ENCODE measurements around the gene PRM1. TPM values are rescaled to one million over a fixed set of nuclear protein-coding genes. Genes with fewer than 3 reads are reported as not detected.

The PRM1 gene
- total and polyA plus RNA-seq, 2 of the 13 experiments (the other 11 are each of a cell fraction or from before 2014, with no cell fraction given), result not detected

GRCh38 chr16:11256661-11257130, 24.4 kb downstream of the PRM1 start (continued):
- TF ChIP-seq PCBP1 (IDR thresholded peaks at IDR 0.05; ENCODE audit: borderline replicate concordance, low read depth, low read length) (0 out of 2 replicates have a peak, but pooled peaks have one; percentile 1), ZNF577 (CRISPR knock-in tag; IDR thresholded peaks at IDR 0.05; ENCODE audit: borderline replicate concordance, low read depth) (0 out of 2 replicates have a peak, but pooled peaks have one; percentile 19), ZC3H13 (CRISPR knock-in tag; IDR thresholded peaks at IDR 0.05) (0 out of 2 replicates have a peak, but pooled peaks have one; percentile 47), ZNF446 (CRISPR knock-in tag; IDR thresholded peaks at IDR 0.05) (no peak; the same call in 1 of the 2 replicates), KLF9 (CRISPR knock-in tag; IDR thresholded peaks at IDR 0.05; ENCODE audit: low read depth) (0 out of 2 replicates have a peak, but pooled peaks have one; percentile 7), ZNF790 (CRISPR knock-in tag; IDR thresholded peaks at IDR 0.05; ENCODE audit: borderline replicate concordance) (0 out of 2 replicates have a peak, but pooled peaks have one; percentile 59), TBL1XR1 (IDR thresholded peaks at IDR 0.05; ENCODE audit: borderline replicate concordance, low read length, partially characterized antibody) (no peak), GTF3A (CRISPR knock-in tag; conservative IDR thresholded peaks at IDR 0.05) (no peak), POLR2AphosphoS5 (IDR thresholded peaks at IDR 0.05; ENCODE audit: low read depth, low read length) (no peak), SRSF9 (IDR thresholded peaks at IDR 0.05; ENCODE audit: borderline replicate concordance, insufficient read depth, low read depth, low read length, poor library complexity, severe bottlenecking) (no peak), CREB1 (IDR thresholded peaks at IDR 0.05) (no peak), CREB1 (CRISPR knock-in tag; IDR thresholded peaks at IDR 0.05) (no peak), ZNF839 (CRISPR knock-in tag; IDR thresholded peaks at IDR 0.05; ENCODE audit: borderline replicate concordance) (no peak), FOSL2 (CRISPR knock-in tag; IDR thresholded peaks at IDR 0.05) (no peak), NCOR1 (IDR thresholded peaks at IDR 0.05; ENCODE audit: borderline replicate concordance, low read length) (no peak), SP140L (CRISPR knock-in tag; IDR thresholded peaks at IDR 0.05; ENCODE audit: borderline replicate concordance) (no peak), NR2C2 (CRISPR knock-in tag; IDR thresholded peaks at IDR 0.05; ENCODE audit: borderline replicate concordance) (no peak), PRMT3 (CRISPR knock-in tag; IDR thresholded peaks at IDR 0.05; ENCODE audit: borderline replicate concordance, low read depth) (no peak), ZNF616 (CRISPR knock-in tag; IDR thresholded peaks at IDR 0.05; ENCODE audit: low read depth) (0 out of 2 replicates have a peak, but pooled peaks have one; percentile 27), ZNF33A (CRISPR knock-in tag; IDR thresholded peaks at IDR 0.05; ENCODE audit: borderline replicate concordance) (peak; percentile 99; the same call in 1 of the 2 replicates), THAP8 (CRISPR knock-in tag; IDR thresholded peaks at IDR 0.05; ENCODE audit: borderline replicate concordance) (peak; percentile 44; the same call in 1 of the 2 replicates), SMAD9 (CRISPR knock-in tag; IDR thresholded peaks at IDR 0.05) (no peak), MLX (CRISPR knock-in tag; IDR thresholded peaks at IDR 0.05) (no peak), ZNF883 (CRISPR knock-in tag; IDR thresholded peaks at IDR 0.05; ENCODE audit: not compliant biosample characterization) (peak; percentile 61), CBFB (CRISPR knock-in tag; IDR thresholded peaks at IDR 0.05) (0 out of 2 replicates have a peak, but pooled peaks have one; percentile 17), NCOA5 (CRISPR knock-in tag; IDR thresholded peaks at IDR 0.05) (no peak), ZBTB1 (CRISPR knock-in tag; IDR thresholded peaks at IDR 0.05; ENCODE audit: borderline replicate concordance) (no peak)
- TF ChIP-seq, protein P1, sequence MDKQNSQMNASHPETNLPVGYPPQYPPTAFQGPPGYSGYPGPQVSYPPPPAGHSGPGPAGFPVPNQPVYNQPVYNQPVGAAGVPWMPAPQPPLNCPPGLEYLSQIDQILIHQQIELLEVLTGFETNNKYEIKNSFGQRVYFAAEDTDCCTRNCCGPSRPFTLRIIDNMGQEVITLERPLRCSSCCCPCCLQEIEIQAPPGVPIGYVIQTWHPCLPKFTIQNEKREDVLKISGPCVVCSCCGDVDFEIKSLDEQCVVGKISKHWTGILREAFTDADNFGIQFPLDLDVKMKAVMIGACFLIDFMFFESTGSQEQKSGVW (CRISPR knock-in tag; IDR thresholded peaks at IDR 0.05; ENCODE audit: borderline replicate concordance), result no peak
- TF ChIP-seq, protein P2, sequence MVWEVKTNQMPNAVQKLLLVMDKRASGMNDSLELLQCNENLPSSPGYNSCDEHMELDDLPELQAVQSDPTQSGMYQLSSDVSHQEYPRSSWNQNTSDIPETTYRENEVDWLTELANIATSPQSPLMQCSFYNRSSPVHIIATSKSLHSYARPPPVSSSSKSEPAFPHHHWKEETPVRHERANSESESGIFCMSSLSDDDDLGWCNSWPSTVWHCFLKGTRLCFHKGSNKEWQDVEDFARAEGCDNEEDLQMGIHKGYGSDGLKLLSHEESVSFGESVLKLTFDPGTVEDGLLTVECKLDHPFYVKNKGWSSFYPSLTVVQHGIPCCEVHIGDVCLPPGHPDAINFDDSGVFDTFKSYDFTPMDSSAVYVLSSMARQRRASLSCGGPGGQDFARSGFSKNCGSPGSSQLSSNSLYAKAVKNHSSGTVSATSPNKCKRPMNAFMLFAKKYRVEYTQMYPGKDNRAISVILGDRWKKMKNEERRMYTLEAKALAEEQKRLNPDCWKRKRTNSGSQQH (CRISPR knock-in tag; IDR thresholded peaks at IDR 0.05; ENCODE audit: low read depth), result no peak
